GM19023 (cell line): Measurements from ENCODE around the gene LRRC8E.

Experiments used
- ATAC-seq: cut with Tn5 transposase; IDR thresholded peaks from one replicate; pipeline ENCODE4 v1.9.1; 2021; ENCODE audit warnings: mild to moderate bottlenecking, moderate library complexity; ENCODE audit not compliant: unreplicated experiment

Gene LRRC8E

GRCh38 chr19:7888145-7888825, at the start of gene LRRC8E:
LRRC8E (plus strand) TSS chr19:7888510; CDS start chr19:7895604, 7,094 bp downstream.
- ATAC-seq: no peak

- no peak for ATAC-seq
Observed at GRCh38 chr19:7839476-7839875, 48.8 kb upstream of the LRRC8E start.

GRCh38 chr19:7840629-7841028, 47.7 kb upstream of the LRRC8E start:
- no peak for ATAC-seq

- no peak for ATAC-seq
Observed at GRCh38 chr19:7841751-7842660, 46.3 kb upstream of the LRRC8E start.

- no peak for ATAC-seq
Observed at GRCh38 chr19:7842661-7843294, 45.5 kb upstream of the LRRC8E start.

- no peak for ATAC-seq
Observed at GRCh38 chr19:7843521-7843920, 44.8 kb upstream of the LRRC8E start.

GRCh38 chr19:7844405-7844804, 43.9 kb upstream of the LRRC8E start:
- ATAC-seq: no peak

- ATAC-seq: no peak
Observed at GRCh38 chr19:7844951-7845350, 43.4 kb upstream of the LRRC8E start.

GRCh38 chr19:7845390-7846154, 42.7 kb upstream of the LRRC8E start:
- ATAC-seq: no peak

GRCh38 chr19:7846155-7846646, 42.1 kb upstream of the LRRC8E start:
- ATAC-seq: no peak

GRCh38 chr19:7847664-7848063, 40.6 kb upstream of the LRRC8E start:
- ATAC-seq: no peak

- no peak for ATAC-seq
Observed at GRCh38 chr19:7848779-7849457, 39.4 kb upstream of the LRRC8E start.

GRCh38 chr19:7849631-7849999, 38.7 kb upstream of the LRRC8E start:
- ATAC-seq: no peak

GRCh38 chr19:7850000-7850813, 38.1 kb upstream of the LRRC8E start:
- ATAC-seq: no peak

- ATAC-seq: no peak
Observed at GRCh38 chr19:7850945-7851622, 37.2 kb upstream of the LRRC8E start.

GRCh38 chr19:7851623-7852500, 36.4 kb upstream of the LRRC8E start:
- ATAC-seq: no peak

GRCh38 chr19:7852851-7853769, 35.2 kb upstream of the LRRC8E start:
- ATAC-seq: no peak
